ENCODE measurements around the gene AMBRA1.

Gene AMBRA1

DNA sequence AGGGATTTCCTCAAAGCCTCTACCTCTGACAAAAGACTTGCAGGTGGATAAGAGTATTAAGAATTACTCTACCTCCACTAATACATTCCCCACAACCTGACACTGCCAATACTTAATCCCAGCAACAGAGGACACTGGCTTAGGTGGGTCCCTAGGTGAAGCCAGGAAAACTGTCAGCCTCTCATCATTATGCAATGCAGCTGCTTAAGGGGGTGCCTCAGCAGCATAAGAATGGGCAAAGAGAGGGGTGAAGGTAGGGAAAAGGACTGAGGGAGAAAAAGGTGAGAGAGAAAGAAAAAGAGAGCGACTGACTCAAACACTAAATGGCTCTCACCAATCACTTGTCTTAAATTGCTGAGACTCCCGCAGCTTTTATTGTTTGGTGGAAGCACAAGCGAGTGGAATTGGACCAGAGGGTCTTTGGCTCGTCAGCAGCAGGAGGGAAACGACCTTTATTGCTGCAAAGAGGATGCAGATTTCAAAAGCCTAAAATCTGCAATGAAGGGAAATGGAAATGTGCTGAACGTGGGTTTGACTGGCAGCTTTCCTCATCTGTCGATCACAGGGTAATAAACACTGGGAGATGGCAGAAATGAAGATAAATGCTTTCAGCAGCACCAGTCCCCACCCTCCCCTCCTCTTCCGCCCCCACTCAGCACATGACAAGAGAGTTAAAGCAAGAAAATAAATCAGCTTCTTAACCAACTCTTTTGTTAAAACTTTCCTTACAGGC is 137.4 kb downstream of the AMBRA1 start:
- H3K4me2 ChIP-seq (ENCODE audit: insufficient read depth, low read length) = no peak overlapping the region
- no peaks in the 10 kb centered on the region for H3K9me3 ChIP-seq (ENCODE audit: insufficient read depth, low read length, severe bottlenecking)
- peaks cover 35% of the 10 kb centered on the region for H4K20me1 ChIP-seq (ENCODE audit: insufficient read depth, low read length)
- ATAC-seq (ENCODE audit: insufficient read depth, low read depth) (no peak), DNase-seq (no peak)
- TF ChIP-seq EZH2 (IDR thresholded peaks at IDR 0.05; ENCODE audit: borderline replicate concordance, low read depth, low read length, severe bottlenecking) = no peak
- TF ChIP-seq, protein P1, sequence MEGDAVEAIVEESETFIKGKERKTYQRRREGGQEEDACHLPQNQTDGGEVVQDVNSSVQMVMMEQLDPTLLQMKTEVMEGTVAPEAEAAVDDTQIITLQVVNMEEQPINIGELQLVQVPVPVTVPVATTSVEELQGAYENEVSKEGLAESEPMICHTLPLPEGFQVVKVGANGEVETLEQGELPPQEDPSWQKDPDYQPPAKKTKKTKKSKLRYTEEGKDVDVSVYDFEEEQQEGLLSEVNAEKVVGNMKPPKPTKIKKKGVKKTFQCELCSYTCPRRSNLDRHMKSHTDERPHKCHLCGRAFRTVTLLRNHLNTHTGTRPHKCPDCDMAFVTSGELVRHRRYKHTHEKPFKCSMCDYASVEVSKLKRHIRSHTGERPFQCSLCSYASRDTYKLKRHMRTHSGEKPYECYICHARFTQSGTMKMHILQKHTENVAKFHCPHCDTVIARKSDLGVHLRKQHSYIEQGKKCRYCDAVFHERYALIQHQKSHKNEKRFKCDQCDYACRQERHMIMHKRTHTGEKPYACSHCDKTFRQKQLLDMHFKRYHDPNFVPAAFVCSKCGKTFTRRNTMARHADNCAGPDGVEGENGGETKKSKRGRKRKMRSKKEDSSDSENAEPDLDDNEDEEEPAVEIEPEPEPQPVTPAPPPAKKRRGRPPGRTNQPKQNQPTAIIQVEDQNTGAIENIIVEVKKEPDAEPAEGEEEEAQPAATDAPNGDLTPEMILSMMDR (IDR thresholded peaks at IDR 0.05; ENCODE audit: borderline replicate concordance, extremely low read depth, low read length, poor library complexity, severe bottlenecking) = no peak
- no peak overlapping the region for H2AFZ ChIP-seq (ENCODE audit: low read depth, low read length)
- no peak overlapping the region for H3K9ac ChIP-seq (ENCODE audit: low read depth, low read length)
- H3K4me1 ChIP-seq (ENCODE audit: insufficient read depth, low read length) = no peaks in the 10 kb centered on the region
- H3K27me3 ChIP-seq (ENCODE audit: insufficient read depth, low read length, poor library complexity) = no peaks in the 10 kb centered on the region
- H3K27ac ChIP-seq (ENCODE audit: low read length) = no peak overlapping the region
- H3K79me2 ChIP-seq (ENCODE audit: insufficient read depth, low read length) = peaks cover 15% of the 10 kb centered on the region
- no peak overlapping the region for H3K4me3 ChIP-seq (ENCODE audit: low read depth in 1 of 2, low read length in 2 of 2)
- H3K36me3 ChIP-seq (ENCODE audit: insufficient read depth, low read length) = peaks cover 8% of the 10 kb centered on the region; the same call in 1 of the 2 replicates

DNA sequence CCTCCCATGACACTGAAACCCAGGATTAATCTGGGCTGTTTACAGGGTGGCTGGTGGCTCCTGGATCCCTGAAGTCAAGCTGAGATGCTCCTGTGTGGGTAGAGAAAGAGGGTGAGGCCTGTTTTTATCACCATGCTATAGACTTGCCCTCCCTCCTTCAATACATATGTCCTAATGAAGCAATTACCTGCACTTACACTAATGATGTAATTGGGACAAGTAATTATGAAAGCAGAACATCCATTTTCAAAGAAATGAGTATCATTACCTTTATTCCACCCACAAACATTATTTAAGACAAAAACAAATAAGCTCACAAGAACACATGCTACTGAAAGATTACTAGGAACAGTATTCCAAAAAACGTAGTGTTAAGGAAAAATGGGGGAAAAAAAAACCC is 138.0 kb downstream of the AMBRA1 start:
- ATAC-seq (ENCODE audit: insufficient read depth, low read depth) (no peak), DNase-seq (no peak)
- TF ChIP-seq, protein P1 (IDR thresholded peaks at IDR 0.05; ENCODE audit: borderline replicate concordance, extremely low read depth, low read length, poor library complexity, severe bottlenecking) = no peak
- TF ChIP-seq EZH2 (IDR thresholded peaks at IDR 0.05; ENCODE audit: borderline replicate concordance, low read depth, low read length, severe bottlenecking) = no peak

DNA sequence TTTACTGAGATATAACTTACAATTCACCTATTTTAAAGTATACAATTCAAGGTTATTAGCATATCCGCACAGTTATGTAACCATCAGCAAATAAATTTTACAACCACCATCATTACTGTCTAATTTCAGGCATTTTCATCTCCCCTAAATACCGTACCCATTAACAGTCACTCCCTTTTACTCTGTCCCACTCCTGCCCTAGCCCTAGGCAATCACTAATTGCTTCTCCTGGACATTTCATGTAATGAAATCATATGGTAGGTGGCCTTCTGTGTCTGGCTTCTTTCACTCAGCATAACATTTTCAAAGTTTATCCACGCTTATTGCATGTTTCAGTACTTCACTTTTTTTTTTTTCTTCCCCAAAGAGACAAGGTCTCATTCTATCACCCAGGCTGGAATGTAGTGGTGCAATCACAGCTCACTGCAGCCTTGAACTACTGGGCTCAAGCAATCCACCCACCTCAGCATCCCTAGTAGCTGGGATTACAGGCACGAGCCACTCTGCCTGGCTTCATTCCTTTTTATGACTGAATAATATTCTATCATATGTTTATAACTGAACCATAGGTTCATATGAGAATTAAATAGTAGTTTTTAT is 140.8 kb downstream of the AMBRA1 start:
- Histone ChIP-seq H3K27me3 (ENCODE audit: insufficient read depth, low read length, poor library complexity) (no peaks in the 10 kb centered on the region), H2AFZ (ENCODE audit: low read depth, low read length) (no peak overlapping the region), H3K4me2 (ENCODE audit: insufficient read depth, low read length) (no peak overlapping the region), H3K4me1 (ENCODE audit: insufficient read depth, low read length) (no peaks in the 10 kb centered on the region), H3K27ac (ENCODE audit: low read length) (no peak overlapping the region), H3K36me3 (ENCODE audit: insufficient read depth, low read length) (peaks cover 8% of the 10 kb centered on the region), H3K9ac (ENCODE audit: low read depth, low read length) (no peak overlapping the region), H3K4me3 (ENCODE audit: low read depth in 1 of 2, low read length in 2 of 2) (no peak overlapping the region), H3K79me2 (ENCODE audit: insufficient read depth, low read length) (peaks cover 17% of the 10 kb centered on the region), H4K20me1 (ENCODE audit: insufficient read depth, low read length) (peaks cover 34% of the 10 kb centered on the region), H3K9me3 (ENCODE audit: insufficient read depth, low read length, severe bottlenecking) (no peaks in the 10 kb centered on the region)
- DNase-seq = no peak
- ATAC-seq (ENCODE audit: insufficient read depth, low read depth) = no peak
- TF ChIP-seq, protein P1 (IDR thresholded peaks at IDR 0.05; ENCODE audit: borderline replicate concordance, extremely low read depth, low read length, poor library complexity, severe bottlenecking) = no peak
- TF ChIP-seq EZH2 (IDR thresholded peaks at IDR 0.05; ENCODE audit: borderline replicate concordance, low read depth, low read length, severe bottlenecking) = no peak

More for the DNA sequence above, 138.0 kb downstream of the AMBRA1 start:
- Histone ChIP-seq H3K4me2 (ENCODE audit: insufficient read depth, low read length) (no peak overlapping the region), H4K20me1 (ENCODE audit: insufficient read depth, low read length) (peaks cover 37% of the 10 kb centered on the region), H3K36me3 (ENCODE audit: insufficient read depth, low read length) (peaks cover 8% of the 10 kb centered on the region), H3K9me3 (ENCODE audit: insufficient read depth, low read length, severe bottlenecking) (no peaks in the 10 kb centered on the region), H3K4me3 (ENCODE audit: low read depth in 1 of 2, low read length in 2 of 2) (no peak overlapping the region), H3K4me1 (ENCODE audit: insufficient read depth, low read length) (no peaks in the 10 kb centered on the region), H3K27ac (ENCODE audit: low read length) (no peak overlapping the region), H2AFZ (ENCODE audit: low read depth, low read length) (no peak overlapping the region), H3K9ac (ENCODE audit: low read depth, low read length) (no peak overlapping the region), H3K27me3 (ENCODE audit: insufficient read depth, low read length, poor library complexity) (no peaks in the 10 kb centered on the region), H3K79me2 (ENCODE audit: insufficient read depth, low read length) (peaks cover 16% of the 10 kb centered on the region)
